Upper lobe of left lung (tissue), 6 donors: ENCODE data around the gene FOXO3. TPM values are rescaled to one million over a fixed set of nuclear protein-coding genes. Genes with fewer than 3 reads are reported as not detected.
"Not testable (repeated sequence)": the region's sequence is repeated elsewhere in the genome, so short reads cannot be mapped to it uniquely, and the experiment has no call there.

ENCODE experiments used
- ATAC-seq, 2 donors: fragments of 200-7000 bp; cut with Tn5 transposase; one replicate each; pipeline ENCODE4 v1.9.1; 2022; ENCODE audit warnings: mild to moderate bottlenecking in 2 of 2, moderate library complexity in 2 of 2; ENCODE audit not compliant: low FRiP score in 2 of 2
- DNase-seq, 2 donors: peaks; one replicate each; pipeline ENCODE4 v3.0.0-alpha.2; 2019 to 2020
- H3K27ac ChIP-seq, 4 donors: fragments of 200-600 bp; sonication (generic); one replicate each; pipeline ENCODE4 v1.5.1; 2016 to 2019
- H3K27me3 ChIP-seq, 4 donors: fragments of 200-600 bp; sonication (generic); one replicate each; pipeline ENCODE4 v1.5.1; 2017 to 2019
- H3K36me3 ChIP-seq, 4 donors: fragments of 200-600 bp; sonication (generic); one replicate each; pipeline ENCODE4 v1.5.1; 2016 to 2019
- H3K4me1 ChIP-seq, 4 donors: fragments of 200-600 bp; sonication (generic); one replicate each; pipeline ENCODE4 v1.5.1; 2018 to 2019
- H3K4me3 ChIP-seq, 4 donors: fragments of 200-600 bp; sonication (generic); one replicate each; pipeline ENCODE4 v1.5.1; 2017 to 2019; ENCODE audit warnings: mild to moderate bottlenecking in 2 of 4, moderate library complexity in 1 of 4
- H3K9me3 ChIP-seq, 4 donors: fragments of 200-600 bp; sonication (generic); one replicate each; pipeline ENCODE4 v1.5.1; 2018 to 2019
- CTCF ChIP-seq, 6 experiments: fragments of 450-650 bp in 4 of 6; fragments of 200-600 bp in 2 of 6; sonication (generic) in 2 of 6; IDR thresholded peaks; one replicate each; pipeline ENCODE4 v1.5.1; 2016 to 2019; ENCODE audit warnings: antibody characterized with exemption in 6 of 6
- EP300 ChIP-seq, 4 donors: sonication (generic); formaldehyde crosslinking; IDR thresholded peaks; one replicate each; pipeline ENCODE4 v1.5.1; 2017; ENCODE audit warnings: antibody characterized with exemption in 4 of 4, control low read depth in 2 of 4
- POLR2A ChIP-seq, 4 donors: fragments of 450-650 bp; IDR thresholded peaks; one replicate each; pipeline ENCODE4 v1.5.1; 2016 to 2017; ENCODE audit warnings: antibody characterized with exemption in 4 of 4, mild to moderate bottlenecking in 2 of 4
- POLR2AphosphoS5 ChIP-seq, 2 donors: sonication (generic); formaldehyde crosslinking; IDR thresholded peaks; one replicate each; pipeline ENCODE4 v1.5.1; 2017; ENCODE audit warnings: antibody characterized with exemption in 2 of 2
- WGBS, 2 donors: methylation state at CpG; one replicate each; pipeline ENCODE4 v1.1.5; 2017 to 2018; 5-methylcytosine and 5-hydroxymethylcytosine counted together
- total RNA-seq, 6 donors: library from RNA; depleted of rRNA in 4 of 6; stranded (reverse); fragments of >200 nt in 4 of 6; gene quantifications; one replicate each; pipeline versions ENCODE4 v1.1.0 to v1.2.1, GENCODE V29; 2016 to 2021
- donor health status: DM: no; HTN: no; CAD: no; lungs with moderate emphysema.
- donor health status: DM: no; HTN: yes; CAD: no; lungs with severe emphysema.

Gene FOXO3
- total RNA-seq, 6 donors from 2014 or later: 52.6 to 101 (median 71.9) TPM

GRCh38 chr6:108535114-108535742, 25.5 kb upstream of the FOXO3 start:
- TF ChIP-seq CTCF (IDR thresholded peaks at IDR 0.05) (no peak), POLR2A (IDR thresholded peaks at IDR 0.05) (no peak), POLR2AphosphoS5 (IDR thresholded peaks at IDR 0.05) (no peak)
- DNase-seq: no peak
- 94% methylated on average over 7 to 11 of the region's 11 CpGs for WGBS, 2 donors
- no peaks in the 10 kb centered on the region for H3K36me3 ChIP-seq
- H3K27ac ChIP-seq: no peak overlapping the region
- H3K9me3 ChIP-seq: no peaks in the 10 kb centered on the region
- no peak for ATAC-seq
- H3K4me1 ChIP-seq: no peaks in the 10 kb centered on the region
- no peak overlapping the region for H3K4me3 ChIP-seq
- H3K27me3 ChIP-seq: no peaks in the 10 kb centered on the region

GRCh38 chr6:108535920-108536535, 24.7 kb upstream of the FOXO3 start:
- not testable (repeated sequence) for H3K4me1 ChIP-seq, H3K27ac ChIP-seq, DNase-seq, H3K4me3 ChIP-seq, ATAC-seq, H3K36me3 ChIP-seq, H3K27me3 ChIP-seq, H3K9me3 ChIP-seq
- WGBS, 2 donors: 84 to 92% methylated on average over 3 to 4 of the region's 4 CpGs

- WGBS, 2 donors: 17 to 18% methylated on average over 5 of the region's 5 CpGs
- Histone ChIP-seq H3K27ac (no peak overlapping the region), H3K4me1 (peaks cover 3 to 7% (median 4%) of the 10 kb centered on the region in 4 donors), H3K9me3 (no peaks in the 10 kb centered on the region), H3K36me3 (no peaks in the 10 kb centered on the region), H3K27me3 (no peaks in the 10 kb centered on the region), H3K4me3 (no peak overlapping the region)
- DNase-seq: peak in 1 of 2 donors; percentile 80
- TF ChIP-seq POLR2A (IDR thresholded peaks at IDR 0.05): no peak
- TF ChIP-seq CTCF (IDR thresholded peaks at IDR 0.05): peak; percentile 74 to 93 (median 88)
- no peak for TF ChIP-seq POLR2AphosphoS5 (IDR thresholded peaks at IDR 0.05)
- TF ChIP-seq EP300 (IDR thresholded peaks at IDR 0.05): no peak
- peak; percentile 75 to 89 for ATAC-seq
These were observed 18.6 kb upstream of the FOXO3 start for GRCh38 chr6:108541843-108542759.

GRCh38 chr6:108543175-108543940, 17.4 kb upstream of the FOXO3 start:
- TF ChIP-seq POLR2AphosphoS5 (IDR thresholded peaks at IDR 0.05) (no peak), POLR2A (IDR thresholded peaks at IDR 0.05) (no peak), CTCF (IDR thresholded peaks at IDR 0.05) (no peak), EP300 (IDR thresholded peaks at IDR 0.05) (no peak)
- ATAC-seq: no peak
- 79 to 86% methylated on average over 7 of the region's 7 CpGs for WGBS, 2 donors

More at GRCh38 chr6:108543175-108543940, 17.4 kb upstream of the FOXO3 start:
- Histone ChIP-seq H3K4me3 (no peak overlapping the region), H3K4me1 (peaks cover 3 to 7% (median 4%) of the 10 kb centered on the region in 4 donors), H3K9me3 (no peaks in the 10 kb centered on the region), H3K27me3 (no peaks in the 10 kb centered on the region), H3K36me3 (no peaks in the 10 kb centered on the region), H3K27ac (no peak overlapping the region)
- no peak for DNase-seq
